Mesendoderm (in vitro differentiated cells): ENCODE measurements around the gene ASTL.

ENCODE experiments used
- DNase-seq: peaks from one replicate; pipeline ENCODE4 v3.0.0; 2013
- H2AK5ac ChIP-seq: 2 replicates; pipeline ENCODE4 v1.6.1; 2013; ENCODE audit warnings: low read length, inconsistent platforms
- H2BK120ac ChIP-seq: 2 replicates; pipeline ENCODE4 v1.6.1; 2013; ENCODE audit warnings: low read depth, mild to moderate bottlenecking, low read length, moderate library complexity, mixed read lengths
- H2BK15ac ChIP-seq: replicated peaks from 2 replicates; pipeline ENCODE4 v1.6.1; 2013; ENCODE audit warnings: low read depth, mild to moderate bottlenecking, moderate library complexity
- H2BK5ac ChIP-seq: 2 replicates; pipeline ENCODE4 v1.6.1; 2013; ENCODE audit warnings: low read length, inconsistent platforms
- H3K18ac ChIP-seq: 2 replicates; pipeline ENCODE4 v1.6.1; 2013; ENCODE audit warnings: mild to moderate bottlenecking, low read length, mixed read lengths
- H3K23ac ChIP-seq: one replicate; pipeline ENCODE4 v1.6.1; 2013; ENCODE audit warnings: low read length
- H3K27ac ChIP-seq: 2 replicates; pipeline ENCODE4 v1.5.1; 2013; ENCODE audit warnings: low read depth, mild to moderate bottlenecking, inconsistent platforms, low read length, moderate library complexity
- H3K27me3 ChIP-seq: 2 replicates; pipeline ENCODE4 v1.6.1; 2013; ENCODE audit warnings: low read length, control low read depth, mild to moderate bottlenecking, inconsistent platforms; ENCODE audit not compliant: insufficient read depth, poor library complexity
- H3K36me3 ChIP-seq: 2 replicates; pipeline ENCODE4 v1.6.1; 2013; ENCODE audit warnings: low read length, inconsistent platforms; ENCODE audit not compliant: control insufficient read depth, insufficient read depth
- H3K4ac ChIP-seq: one replicate; pipeline ENCODE4 v1.6.1; 2013; ENCODE audit warnings: low read depth, mild to moderate bottlenecking, low read length, moderate library complexity
- H3K4me1 ChIP-seq: 2 replicates; pipeline ENCODE4 v1.6.1; 2013; ENCODE audit warnings: low read depth, low read length, inconsistent platforms; ENCODE audit not compliant: control insufficient read depth
- H3K4me2 ChIP-seq: 2 replicates; pipeline ENCODE4 v1.6.1; 2013; ENCODE audit warnings: low read length
- H3K4me3 ChIP-seq: 2 replicates; pipeline ENCODE4 v1.5.1; 2013; ENCODE audit warnings: mild to moderate bottlenecking, low read length
- H3K56ac ChIP-seq: one replicate; pipeline ENCODE4 v1.6.1; 2013; ENCODE audit warnings: low read length
- H3K79me1 ChIP-seq: 2 replicates; pipeline ENCODE4 v1.6.1; 2013; ENCODE audit warnings: low read length, inconsistent platforms
- H3K79me2 ChIP-seq: 2 replicates; pipeline ENCODE4 v1.6.1; 2013; ENCODE audit warnings: mild to moderate bottlenecking, low read length; ENCODE audit not compliant: control insufficient read depth, insufficient read depth
- H3K9ac ChIP-seq: 2 replicates; pipeline ENCODE4 v1.6.1; 2013; ENCODE audit warnings: low read length, inconsistent platforms
- H4K5ac ChIP-seq: one replicate; pipeline ENCODE4 v1.6.1; 2013; ENCODE audit warnings: low read length
- H4K8ac ChIP-seq: one replicate; pipeline ENCODE4 v1.6.1; 2013; ENCODE audit warnings: low read depth, mild to moderate bottlenecking, control low read depth, low read length, moderate library complexity
- WGBS: extraction: QIAGEN DNeasy Blood & Tissue Kit; methylation state at CpG from one replicate; pipeline ENCODE4 v1.1.7; 2013; ENCODE audit warnings: low lambda C conversion rate, missing lambda C conversion rate; ENCODE audit not compliant: insufficient coverage; ENCODE audit errors: extremely low coverage; 5-methylcytosine and 5-hydroxymethylcytosine counted together

ASTL gene

GRCh38 chr2:96131152-96131812 is 7.0 kb downstream of the ASTL start:
- Histone ChIP-seq H3K79me1 (no peaks in the 10 kb centered on the region), H3K9ac (no peak overlapping the region), H3K23ac (no peak overlapping the region), H3K56ac (no peak overlapping the region), H3K27ac (no peak overlapping the region), H3K4me3 (no peak overlapping the region), H3K4me2 (no peak overlapping the region), H2BK5ac (no peak overlapping the region), H4K5ac (no peak overlapping the region), H3K36me3 (no peaks in the 10 kb centered on the region), H2BK15ac (no peak overlapping the region), H3K4me1 (no peaks in the 10 kb centered on the region), H3K4ac (no peak overlapping the region), H3K18ac (no peak overlapping the region), H3K27me3 (no peaks in the 10 kb centered on the region), H2AK5ac (no peak overlapping the region), H2BK120ac (no peak overlapping the region), H4K8ac (no peak overlapping the region), H3K79me2 (no peaks in the 10 kb centered on the region)
- WGBS, result no CpG with 5 or more reads among the region's 10 CpGs
- no peak for DNase-seq

GRCh38 chr2:96130483-96130882 is 7.8 kb downstream of the ASTL start:
- Histone ChIP-seq H3K56ac (no peak overlapping the region), H3K79me2 (no peaks in the 10 kb centered on the region), H3K36me3 (no peaks in the 10 kb centered on the region), H3K23ac (no peak overlapping the region), H3K9ac (no peak overlapping the region), H3K4ac (no peak overlapping the region), H3K79me1 (no peaks in the 10 kb centered on the region), H2BK15ac (no peak overlapping the region), H3K27me3 (no peaks in the 10 kb centered on the region), H3K27ac (no peak overlapping the region), H4K8ac (no peak overlapping the region), H4K5ac (no peak overlapping the region), H3K4me3 (no peak overlapping the region), H3K4me1 (no peaks in the 10 kb centered on the region), H2BK5ac (no peak overlapping the region), H2BK120ac (no peak overlapping the region), H2AK5ac (no peak overlapping the region), H3K4me2 (no peak overlapping the region), H3K18ac (no peak overlapping the region)
- no peak for DNase-seq
- WGBS, result no CpG with 5 or more reads among the region's 4 CpGs

- H4K8ac ChIP-seq, result no peak overlapping the region
- H3K27ac ChIP-seq, result no peak overlapping the region
- no peak overlapping the region for H3K18ac ChIP-seq
- H3K79me2 ChIP-seq, result no peaks in the 10 kb centered on the region
- H3K4ac ChIP-seq, result no peak overlapping the region
- H3K4me3 ChIP-seq, result no peak overlapping the region
- no peaks in the 10 kb centered on the region for H3K4me1 ChIP-seq
- no peak overlapping the region for H4K5ac ChIP-seq
- no peak overlapping the region for H2BK120ac ChIP-seq
- H3K79me1 ChIP-seq, result no peaks in the 10 kb centered on the region
- no peak overlapping the region for H2AK5ac ChIP-seq
- no peak overlapping the region for H3K56ac ChIP-seq
- H2BK15ac ChIP-seq, result no peak overlapping the region
- H3K9ac ChIP-seq, result no peak overlapping the region
- H3K36me3 ChIP-seq, result no peaks in the 10 kb centered on the region
- DNase-seq, result no peak
- no peak overlapping the region for H2BK5ac ChIP-seq
- no peak overlapping the region for H3K4me2 ChIP-seq
- H3K23ac ChIP-seq, result no peak overlapping the region
- no peaks in the 10 kb centered on the region for H3K27me3 ChIP-seq
- WGBS, result no CpG with 5 or more reads among the region's 16 CpGs
Observed at GRCh38 chr2:96129528-96130120, 8.7 kb downstream of the ASTL start.

GRCh38 chr2:96128456-96128855 is 9.8 kb downstream of the ASTL start:
- DNase-seq, result no peak
- no peak overlapping the region for H2BK5ac ChIP-seq

DNA sequence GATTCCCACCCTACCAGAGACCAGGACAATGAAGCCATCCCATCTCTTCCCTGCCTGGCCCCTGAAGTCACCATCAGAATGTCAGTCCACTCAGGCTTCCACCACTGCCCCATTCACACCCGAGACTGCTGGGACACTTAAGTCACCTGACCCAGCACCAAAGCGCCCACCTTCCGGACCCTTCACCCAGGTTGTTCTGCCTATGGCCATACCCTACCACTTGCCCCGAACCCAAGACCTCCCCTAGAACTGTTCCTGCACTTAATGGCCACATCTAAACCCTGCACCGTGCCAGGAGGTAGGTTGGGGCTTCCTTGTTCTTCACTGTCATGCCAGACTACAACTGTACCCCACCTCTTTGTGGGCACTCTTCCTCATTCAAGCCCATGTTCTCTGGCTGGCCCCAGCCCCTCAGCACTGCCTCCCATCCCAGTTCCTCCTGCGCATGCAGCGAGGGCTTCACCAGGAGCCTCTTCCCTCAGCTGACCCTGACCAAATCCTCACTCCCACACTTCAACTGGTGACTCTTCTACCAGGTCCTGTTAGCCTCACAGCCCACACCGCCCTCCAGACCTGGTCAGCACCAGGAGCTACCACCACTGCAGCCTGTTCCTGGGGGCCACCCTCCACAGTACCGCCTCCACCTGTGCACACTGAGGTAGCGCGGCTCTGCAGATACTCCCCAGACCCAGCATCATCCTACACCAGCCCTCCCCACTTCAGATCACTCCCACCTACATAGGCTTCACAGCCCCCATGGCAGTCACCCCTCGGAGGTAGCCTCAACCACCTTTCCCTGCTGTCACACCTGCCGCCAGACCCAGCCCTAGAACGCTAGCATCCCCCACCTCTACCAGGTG is 13.7 kb downstream of the ASTL start:
- H2BK15ac ChIP-seq, result no peak overlapping the region
- no peak for DNase-seq
- no peak overlapping the region for H2BK5ac ChIP-seq
- no peaks in the 10 kb centered on the region for H3K79me1 ChIP-seq
- no peaks in the 10 kb centered on the region for H3K27me3 ChIP-seq
- no peak overlapping the region for H3K23ac ChIP-seq
- H3K36me3 ChIP-seq, result no peaks in the 10 kb centered on the region
- H3K4me2 ChIP-seq, result no peak overlapping the region
- no peaks in the 10 kb centered on the region for H3K79me2 ChIP-seq
- no peak overlapping the region for H3K4me3 ChIP-seq
- no peak overlapping the region for H3K4ac ChIP-seq
- WGBS, result no CpG with 5 or more reads among the region's 14 CpGs
- H3K18ac ChIP-seq, result no peak overlapping the region
- no peak overlapping the region for H4K5ac ChIP-seq
- H3K9ac ChIP-seq, result no peak overlapping the region
- H2AK5ac ChIP-seq, result no peak overlapping the region
- no peak overlapping the region for H4K8ac ChIP-seq
- H3K27ac ChIP-seq, result no peak overlapping the region
- no peaks in the 10 kb centered on the region for H3K4me1 ChIP-seq
- H2BK120ac ChIP-seq, result no peak overlapping the region
- H3K56ac ChIP-seq, result no peak overlapping the region

More at GRCh38 chr2:96128456-96128855, 9.8 kb downstream of the ASTL start:
- no peak overlapping the region for H3K18ac ChIP-seq
- H3K9ac ChIP-seq, result no peak overlapping the region
- H3K79me2 ChIP-seq, result no peaks in the 10 kb centered on the region
- no peaks in the 10 kb centered on the region for H3K36me3 ChIP-seq
- no peak overlapping the region for H2BK120ac ChIP-seq
- no peaks in the 10 kb centered on the region for H3K4me1 ChIP-seq
- no peak overlapping the region for H3K56ac ChIP-seq
- H3K27me3 ChIP-seq, result no peaks in the 10 kb centered on the region
- H3K4me3 ChIP-seq, result no peak overlapping the region
- H4K8ac ChIP-seq, result no peak overlapping the region
- no peak overlapping the region for H4K5ac ChIP-seq
- no peak overlapping the region for H3K4me2 ChIP-seq
- H3K4ac ChIP-seq, result no peak overlapping the region
- H3K79me1 ChIP-seq, result no peaks in the 10 kb centered on the region
- no peak overlapping the region for H2AK5ac ChIP-seq
- no peak overlapping the region for H2BK15ac ChIP-seq
- no peak overlapping the region for H3K23ac ChIP-seq
- no CpG with 5 or more reads among the region's 6 CpGs for WGBS
- no peak overlapping the region for H3K27ac ChIP-seq
